Measurements from ENCODE around the gene ACVR2B.

ACVR2B gene

GRCh38 chr3:38533285-38533976 lies 79.7 kb downstream of the ACVR2B start:
- no peak for DNase-seq

GRCh38 chr3:38534180-38534579 lies 80.5 kb downstream of the ACVR2B start:
- DNase-seq: no peak

- DNase-seq: no peak
Measured at GRCh38 chr3:38534604-38535003, 80.9 kb downstream of the ACVR2B start.

- no peak for DNase-seq
Measured at GRCh38 chr3:38536671-38537070, 83.0 kb downstream of the ACVR2B start.

GRCh38 chr3:38538773-38539353 lies 85.2 kb downstream of the ACVR2B start:
- no peak for DNase-seq

- no peak for DNase-seq
Measured at GRCh38 chr3:38541806-38542205, 88.1 kb downstream of the ACVR2B start.

Data from midbrain (tissue), 1 donor.